HUES64 (cell line): ENCODE results near the gene OR5H1.
"Not testable (repeated sequence)": the region's sequence is repeated elsewhere in the genome, so short reads cannot be mapped to it uniquely, and the experiment has no call there.

Experiments
- H3K27ac ChIP-seq: 2 replicates; pipeline ENCODE4 v1.7.0; 2013; ENCODE audit warnings: low read depth, low read length, inconsistent platforms
- H3K27me3 ChIP-seq: 2 replicates; pipeline ENCODE4 v1.6.1; 2013; ENCODE audit warnings: mild to moderate bottlenecking, low read length; ENCODE audit not compliant: insufficient read depth
- H3K36me3 ChIP-seq: 2 replicates; pipeline ENCODE4 v1.6.1; 2013; ENCODE audit warnings: mild to moderate bottlenecking, low read length; ENCODE audit not compliant: insufficient read depth
- H3K4me1 ChIP-seq: 2 replicates; pipeline ENCODE4 v1.6.1; 2013; ENCODE audit warnings: mild to moderate bottlenecking, low read length, moderate library complexity; ENCODE audit not compliant: insufficient read depth
- H3K4me3 ChIP-seq: 2 replicates; pipeline ENCODE4 v1.5.1; 2013; ENCODE audit warnings: mild to moderate bottlenecking, low read length, moderate library complexity
- H3K9ac ChIP-seq: 2 replicates; pipeline ENCODE4 v1.6.1; 2013; ENCODE audit warnings: mild to moderate bottlenecking, low read depth, low read length
- H3K9me3 ChIP-seq: 2 replicates; pipeline ENCODE4 v1.6.1; 2013; ENCODE audit warnings: low read depth, low read length; ENCODE audit not compliant: insufficient read depth
- WGBS: fragments of 150-250, 120-280 bp; methylation state at CpG from one replicate; pipeline ENCODE4 v1.1.7; 2013; ENCODE audit warnings: missing lambda C conversion rate; 5-methylcytosine and 5-hydroxymethylcytosine counted together

OR5H1 gene

DNA sequence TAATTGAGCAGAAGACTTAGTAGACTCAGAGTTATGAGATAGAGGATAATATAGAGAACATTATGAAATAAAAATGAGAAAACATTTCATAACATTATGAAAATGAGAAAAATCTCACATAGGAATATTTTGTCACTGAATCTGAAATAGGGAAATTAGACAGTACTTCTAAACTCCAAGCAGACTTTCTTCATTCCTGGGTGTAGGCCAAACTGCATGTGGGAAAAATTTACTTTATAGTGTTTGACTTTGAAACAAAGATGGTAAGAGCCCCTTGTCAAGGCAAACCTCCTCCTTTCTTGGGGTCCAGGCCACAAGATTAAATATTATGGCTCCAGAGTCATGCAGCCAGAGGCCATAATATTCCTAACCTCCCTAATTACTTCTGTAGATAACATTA is 10.0 kb downstream of the OR5H1 start:
- Histone ChIP-seq H3K4me3 (no peak overlapping the region), H3K4me1 (peaks cover 7% of the 10 kb centered on the region), H3K9me3 (no peaks in the 10 kb centered on the region), H3K27ac (no peak overlapping the region), H3K36me3 (no peaks in the 10 kb centered on the region), H3K9ac (no peak overlapping the region), H3K27me3 (no peaks in the 10 kb centered on the region)

DNA sequence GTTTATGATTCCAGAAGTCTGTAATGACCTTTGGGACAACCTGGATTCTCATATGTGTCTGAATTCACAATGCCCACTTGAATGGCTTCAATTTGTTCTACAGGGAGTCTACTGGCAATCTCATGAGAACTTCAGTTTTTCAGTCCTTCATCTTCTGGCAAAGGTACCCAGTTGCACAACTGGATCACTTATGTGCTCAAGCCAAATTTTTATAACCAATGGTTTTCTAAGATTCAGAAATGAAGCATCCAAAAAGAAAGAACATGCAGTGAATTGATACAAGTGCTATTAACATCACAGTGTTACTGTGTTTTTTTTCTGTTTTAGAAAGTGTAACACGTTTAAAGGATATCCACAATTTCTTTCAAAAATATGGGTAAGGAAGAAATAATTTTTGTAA is 16.7 kb downstream of the OR5H1 start, which contains the start of gene OR5H14:
Gene OR5H14, plus strand, starts transcription at position 301 of the 400 bp plus-strand sequence. CDS start 1,907 bp downstream, outside the sequence.
- no peak within 1 kb of the TSS for H3K9ac ChIP-seq
- 100% methylated on average over 1 of the region's 1 CpG for WGBS
- no peak within 1 kb of the TSS for H3K4me3 ChIP-seq
- no peaks in the 10 kb centered on the region for H3K4me1 ChIP-seq
- 0 out of 2 replicates have a peak, but pooled peaks cover 3% of the 10 kb centered on the region for H3K9me3 ChIP-seq
- H3K27ac ChIP-seq, result no peak within 1 kb of the TSS
- no peaks in the 10 kb centered on the region for H3K27me3 ChIP-seq
- H3K36me3 ChIP-seq, result no peaks in the 10 kb centered on the region

DNA sequence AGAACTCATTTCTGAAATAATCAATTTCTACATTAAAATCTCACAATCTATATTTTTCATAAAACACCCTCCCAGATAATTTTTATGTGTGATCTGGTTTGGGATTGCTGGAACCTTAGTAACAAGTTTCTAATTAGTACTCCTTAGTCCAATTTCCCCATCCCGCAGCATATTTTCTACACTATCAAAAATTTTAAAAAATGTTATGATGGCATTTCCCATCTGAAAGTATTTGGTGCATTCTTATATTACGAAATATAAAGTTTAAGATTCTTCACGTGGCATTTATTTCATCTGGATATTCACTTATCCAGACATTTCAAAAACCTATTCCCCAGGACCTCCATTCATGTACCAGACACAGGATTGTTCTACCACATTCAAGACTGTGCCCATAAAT is 18.2 kb downstream of the OR5H1 start:
- Histone ChIP-seq H3K27ac (no peak overlapping the region), H3K9me3 (0 out of 2 replicates have a peak, but pooled peaks cover 3% of the 10 kb centered on the region), H3K4me3 (no peak overlapping the region), H3K4me1 (no peaks in the 10 kb centered on the region), H3K27me3 (no peaks in the 10 kb centered on the region), H3K9ac (no peak overlapping the region), H3K36me3 (no peaks in the 10 kb centered on the region)
- 97% methylated on average over 2 of the region's 3 CpGs for WGBS

DNA sequence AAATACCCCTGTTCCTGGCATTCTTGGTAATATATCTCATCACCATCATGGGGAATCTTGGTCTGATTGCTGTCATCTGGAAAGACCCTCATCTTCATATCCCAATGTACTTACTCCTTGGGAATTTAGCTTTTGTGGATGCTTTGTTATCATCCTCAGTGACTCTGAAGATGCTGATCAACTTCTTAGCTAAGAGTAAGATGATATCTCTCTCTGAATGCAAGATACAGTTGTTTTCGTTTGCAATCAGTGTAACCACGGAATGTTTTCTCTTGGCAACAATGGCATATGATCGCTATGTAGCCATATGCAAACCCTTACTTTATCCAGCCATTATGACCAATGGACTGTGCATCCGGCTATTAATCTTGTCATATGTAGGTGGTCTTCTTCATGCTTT is 18.9 kb downstream of the OR5H1 start:
- not testable (repeated sequence) for H3K9me3 ChIP-seq, H3K9ac ChIP-seq, H3K27me3 ChIP-seq, H3K4me1 ChIP-seq, H3K27ac ChIP-seq, H3K4me3 ChIP-seq, H3K36me3 ChIP-seq
- 96% methylated on average over 3 of the region's 4 CpGs for WGBS

DNA sequence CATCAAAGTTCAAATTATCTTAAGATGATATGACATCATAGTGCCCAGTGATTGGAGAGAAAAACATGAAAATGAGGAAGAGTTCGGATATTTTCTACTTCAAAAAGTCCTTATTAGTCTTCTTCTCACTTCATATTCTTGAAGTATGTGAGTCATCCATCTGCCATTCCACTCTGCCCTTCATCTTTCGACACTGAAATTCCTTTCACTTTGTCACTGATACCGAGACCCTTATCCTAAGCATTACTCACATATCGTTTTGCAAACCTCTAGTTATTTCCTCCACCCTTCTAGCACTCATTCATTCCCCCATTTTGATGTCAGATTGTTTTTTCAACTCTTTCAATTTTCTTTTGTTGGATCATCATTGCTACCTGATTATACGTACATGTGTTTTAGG is 20.7 kb downstream of the OR5H1 start:
- 84% methylated on average over 4 of the region's 5 CpGs for WGBS
- Histone ChIP-seq H3K27me3 (no peaks in the 10 kb centered on the region), H3K4me3 (no peak overlapping the region), H3K27ac (no peak overlapping the region), H3K9ac (no peak overlapping the region), H3K36me3 (no peaks in the 10 kb centered on the region), H3K9me3 (0 out of 2 replicates have a peak, but pooled peaks cover 3% of the 10 kb centered on the region), H3K4me1 (no peaks in the 10 kb centered on the region)

DNA sequence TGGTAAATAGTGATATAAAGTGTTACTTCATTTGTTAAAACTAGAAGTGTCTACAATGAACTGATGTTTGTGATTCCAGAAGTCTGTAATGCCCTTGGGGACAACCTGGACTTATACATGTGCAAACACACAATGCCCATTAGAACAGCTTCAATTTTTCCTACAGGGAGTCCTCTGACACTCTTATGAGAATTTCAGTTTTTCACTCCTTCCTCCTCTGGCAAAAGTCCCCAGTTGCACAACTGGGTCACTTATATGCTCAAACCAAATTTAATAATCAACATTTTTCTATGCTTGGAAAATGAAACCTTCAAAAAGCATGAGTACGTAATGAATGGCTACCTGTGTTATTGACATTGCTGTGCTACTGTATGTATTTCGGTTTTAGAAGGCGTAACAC is 35.9 kb downstream of the OR5H1 start, which contains the start of gene OR5H15:
Gene OR5H15, plus strand, starts transcription at position 301 of the 400 bp plus-strand sequence. CDS start 2,004 bp downstream, outside the sequence.
- Histone ChIP-seq H3K36me3 (no peaks in the 10 kb centered on the region), H3K9me3 (no peaks in the 10 kb centered on the region), H3K4me1 (no peaks in the 10 kb centered on the region), H3K27me3 (no peaks in the 10 kb centered on the region), H3K9ac (no peak within 1 kb of the TSS), H3K27ac (no peak within 1 kb of the TSS), H3K4me3 (no peak within 1 kb of the TSS)
- WGBS, result no CpG with 5 or more reads among the region's 3 CpGs

DNA sequence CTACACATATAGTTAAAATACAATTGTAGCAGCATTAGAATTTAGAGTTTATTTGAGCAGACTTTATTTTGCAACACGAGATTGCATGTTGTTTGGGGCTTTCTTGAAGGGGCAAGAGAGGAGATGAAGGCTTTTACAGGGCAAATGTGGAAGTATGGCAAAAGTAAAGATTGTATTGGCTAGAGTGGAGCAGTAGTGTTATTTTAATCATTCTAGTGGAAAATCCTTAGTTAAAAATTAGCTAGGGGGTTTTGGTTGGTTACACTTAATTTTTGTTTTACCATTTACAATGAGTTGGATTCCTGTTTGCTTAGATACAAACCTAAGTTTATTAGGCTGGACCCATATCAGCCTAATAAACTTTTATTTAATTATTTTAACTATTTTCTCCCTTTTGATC is 40.5 kb downstream of the OR5H1 start:
- Histone ChIP-seq H3K27ac (no peak overlapping the region), H3K4me1 (no peaks in the 10 kb centered on the region), H3K36me3 (no peaks in the 10 kb centered on the region), H3K9ac (no peak overlapping the region), H3K4me3 (no peak overlapping the region), H3K9me3 (peaks cover 21% of the 10 kb centered on the region), H3K27me3 (no peaks in the 10 kb centered on the region)
- 88% methylated on average over 1 of the region's 1 CpG for WGBS

DNA sequence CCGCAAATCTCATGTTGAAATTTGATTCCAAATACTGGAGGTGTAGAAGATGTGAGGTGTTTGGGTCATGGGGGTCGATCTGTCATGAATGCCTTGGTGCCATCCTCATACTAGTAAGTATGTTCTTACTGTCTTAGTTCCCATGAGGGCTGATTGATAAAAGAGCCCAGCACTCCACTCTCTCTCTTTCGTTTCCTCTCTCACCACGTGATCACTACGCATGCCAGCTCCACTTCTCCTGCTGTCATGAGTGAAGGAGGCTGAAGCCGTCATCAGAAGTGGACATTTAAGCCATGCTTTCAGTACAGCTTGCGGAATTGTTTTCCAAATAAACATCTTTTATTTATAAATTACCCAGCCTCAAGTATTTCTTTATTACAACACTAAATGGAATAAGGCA is 42.1 kb downstream of the OR5H1 start:
- H3K9ac ChIP-seq, result no peak overlapping the region
- no peak overlapping the region for H3K27ac ChIP-seq
- peaks cover 21% of the 10 kb centered on the region for H3K9me3 ChIP-seq
- no peaks in the 10 kb centered on the region for H3K27me3 ChIP-seq
- H3K4me3 ChIP-seq, result no peak overlapping the region
- no peaks in the 10 kb centered on the region for H3K4me1 ChIP-seq
- H3K36me3 ChIP-seq, result no peaks in the 10 kb centered on the region
- 95% methylated on average over 7 of the region's 7 CpGs for WGBS

DNA sequence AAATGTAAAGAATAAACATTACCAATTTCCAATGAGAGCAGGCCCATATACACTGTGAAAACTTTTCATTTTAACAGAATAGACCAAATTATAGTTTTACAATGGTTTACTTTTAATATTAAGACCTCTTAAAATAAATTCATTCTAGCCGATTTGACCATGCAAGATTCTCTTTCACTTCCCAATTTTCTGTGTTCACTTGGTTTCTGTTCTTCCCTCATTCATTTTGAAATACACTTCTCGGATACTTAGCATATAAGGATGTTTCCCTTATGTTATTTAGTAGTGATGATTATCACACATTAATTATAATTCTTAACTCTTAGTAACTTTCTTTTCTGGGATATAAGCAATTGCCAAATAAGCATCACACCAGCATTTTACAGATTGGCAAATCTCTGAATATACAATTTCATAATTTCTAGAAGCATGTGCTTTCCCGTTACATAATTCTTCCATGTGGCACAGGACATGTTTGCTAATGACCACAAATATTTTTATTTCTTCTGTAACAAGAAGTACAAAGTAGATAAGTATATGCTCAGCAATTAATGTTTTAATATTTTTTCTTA is 49.9 kb downstream of the OR5H1 start:
- H3K27ac ChIP-seq, result no peak overlapping the region
- 88% methylated on average over 2 of the region's 3 CpGs for WGBS
- no peak overlapping the region for H3K9ac ChIP-seq
- peaks cover 13% of the 10 kb centered on the region; the same call in 1 of the 2 replicates for H3K4me1 ChIP-seq
- no peaks in the 10 kb centered on the region for H3K9me3 ChIP-seq
- no peaks in the 10 kb centered on the region for H3K36me3 ChIP-seq
- H3K4me3 ChIP-seq, result no peak overlapping the region
- no peaks in the 10 kb centered on the region for H3K27me3 ChIP-seq

DNA sequence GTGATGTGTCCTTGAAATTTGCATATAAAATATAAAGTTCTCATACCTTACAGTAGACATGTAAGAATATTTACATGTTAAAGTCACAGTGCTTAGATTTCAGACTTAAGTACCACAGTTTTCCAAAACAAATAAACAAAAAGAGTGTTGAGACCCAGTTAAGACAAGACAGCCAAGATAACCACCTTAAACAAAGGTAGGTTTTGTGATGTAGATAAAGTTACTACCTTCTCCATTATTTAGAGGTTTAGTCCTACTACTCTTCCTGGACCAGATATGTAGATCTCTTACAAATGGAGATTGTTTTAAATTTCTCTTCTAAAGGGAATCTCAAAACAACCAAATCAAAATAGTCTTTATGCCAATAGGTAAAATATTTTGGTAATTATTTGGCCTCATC is 51.7 kb downstream of the OR5H1 start:
- Histone ChIP-seq H3K4me3 (no peak overlapping the region), H3K9me3 (no peaks in the 10 kb centered on the region), H3K9ac (no peak overlapping the region), H3K4me1 (peaks cover 13% of the 10 kb centered on the region; the same call in 1 of the 2 replicates), H3K27ac (peak overlapping the region; percentile 51; the same call in 1 of the 2 replicates), H3K36me3 (no peaks in the 10 kb centered on the region), H3K27me3 (no peaks in the 10 kb centered on the region)

DNA sequence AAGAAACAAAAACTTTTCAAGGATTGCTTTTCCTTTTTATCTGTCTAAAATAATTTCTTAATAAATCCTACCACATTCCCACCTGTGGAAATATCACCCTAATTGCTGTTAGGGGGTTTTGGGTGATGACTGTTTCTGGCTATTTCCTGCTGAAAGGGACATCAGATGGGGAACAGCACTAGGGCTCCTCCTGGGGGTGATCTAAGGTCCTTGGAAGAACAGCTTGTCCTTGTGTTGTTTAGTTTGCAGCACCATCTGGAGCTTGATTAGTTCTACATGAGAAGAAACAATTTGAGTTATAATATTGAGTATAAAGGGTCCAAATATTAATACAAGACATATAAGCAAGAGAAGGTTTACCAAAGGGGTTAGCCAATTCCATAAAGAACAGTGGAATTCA is 54.7 kb downstream of the OR5H1 start:
- Histone ChIP-seq H3K27ac (no peak overlapping the region), H3K36me3 (no peaks in the 10 kb centered on the region), H3K9ac (no peak overlapping the region), H3K4me1 (peaks cover 24% of the 10 kb centered on the region), H3K27me3 (no peaks in the 10 kb centered on the region), H3K9me3 (no peaks in the 10 kb centered on the region), H3K4me3 (no peak overlapping the region)
